OCI-LY7 (cell line): ENCODE data around the gene EVI5L.

ENCODE experiments used
- EZH2phosphoT487 ChIP-seq: fragments of 200-600 bp; sonication (generic); IDR thresholded peaks from 2 replicates; pipeline ENCODE4 v1.6.1; 2018; ENCODE audit warnings: low read depth, borderline replicate concordance, mild to moderate bottlenecking, mixed run types, antibody characterized with exemption, low read length, moderate library complexity, mixed read lengths
- TF ChIP-seq, protein P1 (sequence below): fragments of 200-600 bp; sonication (generic); conservative IDR thresholded peaks from 2 replicates; pipeline ENCODE4 v1.5.1; 2014; ENCODE audit warnings: mild to moderate bottlenecking, antibody characterized with exemption, low read length, moderate library complexity, mixed read lengths

GRCh38 chr19:7787602-7788177 lies 42.3 kb upstream of the EVI5L start:
- TF ChIP-seq, protein P1, sequence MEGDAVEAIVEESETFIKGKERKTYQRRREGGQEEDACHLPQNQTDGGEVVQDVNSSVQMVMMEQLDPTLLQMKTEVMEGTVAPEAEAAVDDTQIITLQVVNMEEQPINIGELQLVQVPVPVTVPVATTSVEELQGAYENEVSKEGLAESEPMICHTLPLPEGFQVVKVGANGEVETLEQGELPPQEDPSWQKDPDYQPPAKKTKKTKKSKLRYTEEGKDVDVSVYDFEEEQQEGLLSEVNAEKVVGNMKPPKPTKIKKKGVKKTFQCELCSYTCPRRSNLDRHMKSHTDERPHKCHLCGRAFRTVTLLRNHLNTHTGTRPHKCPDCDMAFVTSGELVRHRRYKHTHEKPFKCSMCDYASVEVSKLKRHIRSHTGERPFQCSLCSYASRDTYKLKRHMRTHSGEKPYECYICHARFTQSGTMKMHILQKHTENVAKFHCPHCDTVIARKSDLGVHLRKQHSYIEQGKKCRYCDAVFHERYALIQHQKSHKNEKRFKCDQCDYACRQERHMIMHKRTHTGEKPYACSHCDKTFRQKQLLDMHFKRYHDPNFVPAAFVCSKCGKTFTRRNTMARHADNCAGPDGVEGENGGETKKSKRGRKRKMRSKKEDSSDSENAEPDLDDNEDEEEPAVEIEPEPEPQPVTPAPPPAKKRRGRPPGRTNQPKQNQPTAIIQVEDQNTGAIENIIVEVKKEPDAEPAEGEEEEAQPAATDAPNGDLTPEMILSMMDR = no peak
- TF ChIP-seq EZH2phosphoT487 = no peak
